Measurements from ENCODE around the gene TAF10.

Gene TAF10

DNA sequence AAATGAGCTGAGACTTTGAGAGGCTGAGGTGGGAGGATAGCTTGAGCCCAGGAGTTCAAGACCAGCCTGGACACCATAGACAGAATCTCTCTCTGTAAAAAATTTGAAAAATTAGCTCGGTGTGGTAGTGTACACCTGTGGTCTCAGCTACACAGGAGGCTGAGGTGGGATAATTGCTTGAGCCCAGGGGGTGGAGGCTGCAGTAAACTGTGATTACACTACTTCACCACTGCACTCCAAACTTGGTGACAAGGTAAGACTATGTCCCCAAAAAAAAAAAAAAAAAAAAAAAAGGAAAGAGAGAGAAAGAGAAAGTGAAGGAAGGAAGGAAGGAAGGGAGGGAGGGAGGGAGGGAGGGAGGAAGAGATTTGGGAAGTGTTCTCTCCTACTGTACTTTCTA, 33.9 kb downstream of the TAF10 start:
- Mint-ChIP-seq H3K4me3 (no peak overlapping the region), H3K36me3 (ENCODE audit: low read depth) (peaks cover 28% of the 10 kb centered on the region), H3K27me3 (ENCODE audit: low read depth) (no peaks in the 10 kb centered on the region), H3K4me1 (peaks cover 22% of the 10 kb centered on the region), H3K9me3 (peaks cover 12% of the 10 kb centered on the region), H3K27ac (peak overlapping the region in 1 of 3 experiments; percentile 88)
- TF ChIP-seq, protein P1, sequence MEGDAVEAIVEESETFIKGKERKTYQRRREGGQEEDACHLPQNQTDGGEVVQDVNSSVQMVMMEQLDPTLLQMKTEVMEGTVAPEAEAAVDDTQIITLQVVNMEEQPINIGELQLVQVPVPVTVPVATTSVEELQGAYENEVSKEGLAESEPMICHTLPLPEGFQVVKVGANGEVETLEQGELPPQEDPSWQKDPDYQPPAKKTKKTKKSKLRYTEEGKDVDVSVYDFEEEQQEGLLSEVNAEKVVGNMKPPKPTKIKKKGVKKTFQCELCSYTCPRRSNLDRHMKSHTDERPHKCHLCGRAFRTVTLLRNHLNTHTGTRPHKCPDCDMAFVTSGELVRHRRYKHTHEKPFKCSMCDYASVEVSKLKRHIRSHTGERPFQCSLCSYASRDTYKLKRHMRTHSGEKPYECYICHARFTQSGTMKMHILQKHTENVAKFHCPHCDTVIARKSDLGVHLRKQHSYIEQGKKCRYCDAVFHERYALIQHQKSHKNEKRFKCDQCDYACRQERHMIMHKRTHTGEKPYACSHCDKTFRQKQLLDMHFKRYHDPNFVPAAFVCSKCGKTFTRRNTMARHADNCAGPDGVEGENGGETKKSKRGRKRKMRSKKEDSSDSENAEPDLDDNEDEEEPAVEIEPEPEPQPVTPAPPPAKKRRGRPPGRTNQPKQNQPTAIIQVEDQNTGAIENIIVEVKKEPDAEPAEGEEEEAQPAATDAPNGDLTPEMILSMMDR (IDR thresholded peaks at IDR 0.05; ENCODE audit: unreplicated experiment in 3 of 3): no peak

DNA sequence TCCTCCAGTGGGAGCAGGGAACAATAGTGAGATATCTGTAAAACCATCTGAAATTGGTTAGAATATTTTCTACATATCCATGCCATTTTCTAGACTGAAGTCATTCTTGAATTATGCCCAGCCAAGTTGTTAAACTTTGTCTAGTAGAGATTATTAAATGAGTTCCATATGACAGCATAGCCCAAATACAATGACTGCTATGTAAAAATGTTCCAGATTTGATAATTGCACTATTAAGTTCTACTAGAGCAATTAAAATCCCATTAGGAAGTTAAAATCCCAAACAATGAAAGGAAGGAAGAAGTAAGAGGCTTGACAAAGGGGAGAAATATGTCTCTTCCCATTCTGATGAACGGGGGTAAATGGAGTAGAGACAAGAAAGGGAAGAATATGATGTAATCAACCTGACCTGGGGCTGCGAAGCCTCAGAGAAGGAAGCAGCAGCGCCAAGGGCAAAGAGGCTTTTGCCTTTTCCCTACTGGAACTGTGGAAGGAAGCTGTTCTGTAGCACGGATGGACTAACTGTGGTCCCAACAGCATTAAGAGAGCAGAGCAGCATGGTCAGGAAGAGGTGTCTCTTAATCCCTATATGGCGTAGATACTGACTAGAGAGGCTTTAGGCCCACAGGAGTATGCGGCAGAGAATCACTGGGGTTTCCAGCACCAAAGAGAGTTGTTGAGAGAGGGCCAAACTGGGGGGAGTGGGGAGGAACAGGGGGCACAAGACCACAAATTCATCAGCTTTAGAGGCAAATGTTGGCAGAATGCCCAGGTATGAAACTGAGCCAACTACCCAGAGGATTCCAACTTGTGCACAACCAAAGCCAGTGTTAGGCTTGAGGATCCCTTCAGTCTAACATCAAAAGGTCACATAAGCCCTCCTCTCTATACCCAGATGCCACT, 35.3 kb downstream of the TAF10 start:
- Mint-ChIP-seq H3K9me3 (no peaks in the 10 kb centered on the region), H3K36me3 (ENCODE audit: low read depth) (peaks cover 28% of the 10 kb centered on the region), H3K4me3 (no peak overlapping the region), H3K4me1 (peaks cover 31% of the 10 kb centered on the region), H3K27me3 (ENCODE audit: low read depth) (no peaks in the 10 kb centered on the region), H3K27ac (peak overlapping the region; percentile 68 to 88 (median 87))
- TF ChIP-seq, protein P1 (IDR thresholded peaks at IDR 0.05; ENCODE audit: unreplicated experiment in 3 of 3): no peak

GRCh38 chr11:6574816-6575715, 37.0 kb downstream of the TAF10 start:
- H3K27me3 Mint-ChIP-seq (ENCODE audit: low read depth): no peaks in the 10 kb centered on the region
- no peak overlapping the region for H3K4me3 Mint-ChIP-seq
- H3K4me1 Mint-ChIP-seq: peaks cover 31% of the 10 kb centered on the region
- H3K27ac Mint-ChIP-seq: peak overlapping the region; percentile 29 to 88 (median 87)
- H3K36me3 Mint-ChIP-seq (ENCODE audit: low read depth): peaks cover 25% of the 10 kb centered on the region
- no peaks in the 10 kb centered on the region for H3K9me3 Mint-ChIP-seq
- TF ChIP-seq, protein P1 (IDR thresholded peaks at IDR 0.05; ENCODE audit: unreplicated experiment in 3 of 3): no peak

- peaks cover 36% of the 10 kb centered on the region for H3K4me1 Mint-ChIP-seq
- peaks cover 24% of the 10 kb centered on the region for H3K36me3 Mint-ChIP-seq (ENCODE audit: low read depth)
- H3K4me3 Mint-ChIP-seq: no peak overlapping the region
- no peaks in the 10 kb centered on the region for H3K9me3 Mint-ChIP-seq
- H3K27ac Mint-ChIP-seq: peak overlapping the region in 1 of 3 experiments; percentile 62
- no peaks in the 10 kb centered on the region for H3K27me3 Mint-ChIP-seq (ENCODE audit: low read depth)
- TF ChIP-seq, protein P1 (IDR thresholded peaks at IDR 0.05; ENCODE audit: unreplicated experiment in 3 of 3): no peak
Measured at GRCh38 chr11:6572215-6572614, 39.8 kb downstream of the TAF10 start.

- Mint-ChIP-seq H3K27me3 (ENCODE audit: low read depth) (no peaks in the 10 kb centered on the region), H3K36me3 (ENCODE audit: low read depth) (peaks cover 24% of the 10 kb centered on the region), H3K27ac (peak overlapping the region in 2 of 3 experiments; percentile 37 to 62), H3K9me3 (no peaks in the 10 kb centered on the region), H3K4me3 (no peak overlapping the region), H3K4me1 (peaks cover 29% of the 10 kb centered on the region)
- TF ChIP-seq, protein P1 (IDR thresholded peaks at IDR 0.05; ENCODE audit: unreplicated experiment in 3 of 3): no peak
Measured at GRCh38 chr11:6571434-6572008, 40.5 kb downstream of the TAF10 start.
